HG02642 (cell line): ENCODE data around the gene DOCK6.
"Not testable (repeated sequence)": the region's sequence is repeated elsewhere in the genome, so short reads cannot be mapped to it uniquely, and the experiment has no call there.

Source experiments
- ATAC-seq: cut with Tn5 transposase; IDR thresholded peaks from one replicate; pipeline ENCODE4 v1.9.1; 2021; ENCODE audit warnings: mild to moderate bottlenecking; ENCODE audit not compliant: unreplicated experiment, poor library complexity

The DOCK6 gene

GRCh38 chr19:11198769-11199424 lies 63.4 kb downstream of the DOCK6 start:
- ATAC-seq = no peak

- ATAC-seq = no peak
Measured at GRCh38 chr19:11198175-11198534, 64.2 kb downstream of the DOCK6 start.

- peak; percentile 83 for ATAC-seq
Measured at GRCh38 chr19:11197291-11198174, 64.8 kb downstream of the DOCK6 start, which contains the start of gene KANK2. Gene KANK2 (minus strand): TSS chr19:11197545. CDS start chr19:11194511, 3,034 bp downstream.

GRCh38 chr19:11196406-11197287 lies 65.7 kb downstream of the DOCK6 start:
- ATAC-seq = no peak

GRCh38 chr19:11195681-11196080 lies 66.6 kb downstream of the DOCK6 start:
- no peak for ATAC-seq

GRCh38 chr19:11194656-11195558 lies 67.4 kb downstream of the DOCK6 start:
- ATAC-seq = no peak

- no peak for ATAC-seq
Measured at GRCh38 chr19:11194173-11194572, 68.2 kb downstream of the DOCK6 start.

- no peak for ATAC-seq
Measured at GRCh38 chr19:11192957-11193939, 69.1 kb downstream of the DOCK6 start.

- ATAC-seq = no peak
Measured at GRCh38 chr19:11191934-11192333, 70.4 kb downstream of the DOCK6 start.

- no peak for ATAC-seq
Measured at GRCh38 chr19:11191273-11191755, 71.0 kb downstream of the DOCK6 start.

GRCh38 chr19:11190501-11190900 lies 71.8 kb downstream of the DOCK6 start:
- ATAC-seq = no peak

- ATAC-seq = no peak
Measured at GRCh38 chr19:11187441-11187840, 74.9 kb downstream of the DOCK6 start.

GRCh38 chr19:11182994-11183393 lies 79.3 kb downstream of the DOCK6 start:
- ATAC-seq = no peak

GRCh38 chr19:11181488-11181887 lies 80.8 kb downstream of the DOCK6 start:
- ATAC-seq = no peak

- ATAC-seq = not testable (repeated sequence)
Measured at GRCh38 chr19:11180975-11181374, 81.3 kb downstream of the DOCK6 start.

GRCh38 chr19:11180346-11180745 lies 82.0 kb downstream of the DOCK6 start:
- no peak for ATAC-seq

GRCh38 chr19:11179716-11180297 lies 82.5 kb downstream of the DOCK6 start:
- no peak for ATAC-seq

GRCh38 chr19:11179145-11179465 lies 83.2 kb downstream of the DOCK6 start:
- ATAC-seq = not testable (repeated sequence)
